ENCODE results near the gene GALNS. TPM values are rescaled to one million over a fixed set of nuclear protein-coding genes. Genes with fewer than 3 reads are reported as not detected.

GALNS gene
- total RNA-seq, 1 experiment from 2014 or later = 29.5 TPM

GRCh38 chr16:88809068-88809675 lies 47.6 kb downstream of the GALNS start (continued):
- TF ChIP-seq ZNF263 (CRISPR knock-in tag; IDR thresholded peaks at IDR 0.05; ENCODE audit: low read depth) = no peak; the same call in 1 of the 2 replicates
- TF ChIP-seq MYBL2 (CRISPR knock-in tag; IDR thresholded peaks at IDR 0.05) = no peak; the same call in 1 of the 2 replicates
- no peak for TF ChIP-seq SOX15 (CRISPR knock-in tag; IDR thresholded peaks at IDR 0.05)
- TF ChIP-seq ARID4B (CRISPR knock-in tag; IDR thresholded peaks at IDR 0.05; ENCODE audit: borderline replicate concordance) = 0 out of 2 replicates have a peak, but pooled peaks have one; percentile 31
- no peak; the same call in 1 of the 2 replicates for TF ChIP-seq PRRX2 (CRISPR knock-in tag; IDR thresholded peaks at IDR 0.05)
- TF ChIP-seq TP53 (CRISPR knock-in tag; IDR thresholded peaks at IDR 0.05) = no peak
- no peak for TF ChIP-seq AR (CRISPR knock-in tag; IDR thresholded peaks at IDR 0.05)
- TF ChIP-seq MAX (CRISPR knock-in tag; IDR thresholded peaks at IDR 0.05) = no peak
- 0 out of 2 replicates have a peak, but pooled peaks have one; percentile 1 for TF ChIP-seq ZNF232 (CRISPR knock-in tag; IDR thresholded peaks at IDR 0.05)
- TF ChIP-seq CDX4 (CRISPR knock-in tag; IDR thresholded peaks at IDR 0.05; ENCODE audit: borderline replicate concordance) = no peak
- TF ChIP-seq HMGA2 (CRISPR knock-in tag; IDR thresholded peaks at IDR 0.05) = no peak
- no peak for TF ChIP-seq IRF1 (CRISPR knock-in tag; IDR thresholded peaks at IDR 0.05)
- no peak for TF ChIP-seq AFF4 (CRISPR knock-in tag; IDR thresholded peaks at IDR 0.05; ENCODE audit: borderline replicate concordance)
- TF ChIP-seq SMAD3 (CRISPR knock-in tag; IDR thresholded peaks at IDR 0.05; ENCODE audit: borderline replicate concordance) = no peak
- peak; percentile 10; the same call in 1 of the 2 replicates for TF ChIP-seq USF1 (CRISPR knock-in tag; IDR thresholded peaks at IDR 0.05)
